AG09309 (cell line): ENCODE results near the gene EVI5.

ENCODE experiments used
- DNase-seq: peaks from one replicate; pipeline ENCODE4 v3.0.0-alpha.2; 2010; ENCODE audit warnings: low read depth
- H3K4me3 ChIP-seq: 2 replicates; pipeline ENCODE4 v1.5.1; 2011; ENCODE audit warnings: mild to moderate bottlenecking, low read depth, low read length, moderate library complexity; ENCODE audit not compliant: control insufficient read depth
- CTCF ChIP-seq: IDR thresholded peaks from 2 replicates; pipeline ENCODE4 v1.5.1; 2011; ENCODE audit warnings: mild to moderate bottlenecking, low read depth, low read length, inconsistent platforms; ENCODE audit not compliant: insufficient read depth, control insufficient read depth; ENCODE audit errors: missing control alignments

EVI5 gene

GRCh38 chr1:92816732-92817131 is 31.8 kb upstream of the EVI5 start:
- no peak for TF ChIP-seq CTCF
- no peak overlapping the region for H3K4me3 ChIP-seq
- DNase-seq: no peak

GRCh38 chr1:92808381-92808780 is 23.5 kb upstream of the EVI5 start:
- no peak for DNase-seq
- no peak for TF ChIP-seq CTCF
- H3K4me3 ChIP-seq: no peak overlapping the region

DNA sequence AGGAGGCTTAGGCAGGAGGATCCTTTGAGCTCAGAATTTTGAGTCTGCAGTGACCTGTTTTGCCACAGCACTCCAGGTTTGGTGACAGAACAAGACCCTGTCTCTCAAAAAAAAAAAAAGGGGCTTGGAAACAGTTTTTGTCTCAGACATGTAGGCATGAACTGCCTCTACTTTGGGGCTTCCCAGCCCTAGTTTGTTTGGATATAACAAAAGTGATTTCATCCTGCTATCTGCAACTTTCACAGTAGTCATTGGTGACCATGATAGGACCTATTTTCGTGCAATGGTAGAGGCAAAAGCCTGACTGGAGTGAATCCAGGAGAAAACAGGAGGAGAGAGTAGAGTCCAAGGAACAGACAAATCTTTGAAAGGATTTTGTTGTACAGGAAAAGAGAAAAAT is 20.3 kb upstream of the EVI5 start:
- H3K4me3 ChIP-seq: no peak overlapping the region
- DNase-seq: no peak
- no peak for TF ChIP-seq CTCF

- no peak overlapping the region for H3K4me3 ChIP-seq
- DNase-seq: peak; percentile 89
- no peak for TF ChIP-seq CTCF
These were observed 19.9 kb upstream of the EVI5 start for GRCh38 chr1:92804721-92805201.

DNA sequence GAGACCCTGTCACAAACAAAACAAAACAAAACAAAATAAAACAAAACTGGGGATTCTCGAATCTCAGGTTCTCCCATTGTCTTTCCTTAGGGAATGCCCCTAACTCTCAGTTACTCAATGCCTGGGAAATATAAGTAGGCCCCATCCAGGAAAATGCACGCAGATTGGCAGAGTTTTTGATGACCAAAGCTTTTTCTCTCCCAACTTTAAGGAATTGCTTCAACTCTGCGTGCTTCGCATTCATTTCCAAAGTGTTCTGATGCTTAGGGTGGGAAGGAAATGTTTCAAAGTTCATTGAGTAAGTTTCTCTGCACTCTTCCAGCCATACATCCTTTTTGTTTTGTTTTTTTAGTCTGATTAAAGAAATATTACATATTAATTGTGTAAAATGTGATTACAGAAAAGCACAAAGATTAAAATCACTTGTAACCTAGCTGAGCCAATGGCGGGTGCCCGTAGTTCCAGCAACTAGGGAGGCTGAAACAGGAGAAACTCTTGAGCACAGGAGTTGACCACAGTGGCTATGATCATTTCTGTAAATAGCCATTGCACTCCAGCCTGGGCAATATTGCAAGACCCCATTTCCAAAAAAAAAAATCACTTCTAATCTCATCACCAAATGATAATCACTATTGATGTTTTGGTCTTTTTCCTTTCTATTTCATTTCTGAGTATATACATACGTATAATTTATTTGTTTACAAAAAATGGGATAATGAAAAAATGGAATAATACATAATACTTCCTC is 18.4 kb upstream of the EVI5 start:
- DNase-seq: no peak
- TF ChIP-seq CTCF: no peak
- no peak overlapping the region for H3K4me3 ChIP-seq

GRCh38 chr1:92797961-92798360 is 13.1 kb upstream of the EVI5 start:
- no peak for TF ChIP-seq CTCF
- H3K4me3 ChIP-seq: no peak overlapping the region
- no peak for DNase-seq
